ENCODE measurements around the gene DCAF10. TPM values are rescaled to one million over a fixed set of nuclear protein-coding genes. Genes with fewer than 3 reads are reported as not detected.

The DCAF10 gene
- total and polyA plus RNA-seq, 2 of the 13 experiments (the other 11 are each of a cell fraction or from before 2014, with no cell fraction given), result 9.2 to 20.3 TPM

DNA sequence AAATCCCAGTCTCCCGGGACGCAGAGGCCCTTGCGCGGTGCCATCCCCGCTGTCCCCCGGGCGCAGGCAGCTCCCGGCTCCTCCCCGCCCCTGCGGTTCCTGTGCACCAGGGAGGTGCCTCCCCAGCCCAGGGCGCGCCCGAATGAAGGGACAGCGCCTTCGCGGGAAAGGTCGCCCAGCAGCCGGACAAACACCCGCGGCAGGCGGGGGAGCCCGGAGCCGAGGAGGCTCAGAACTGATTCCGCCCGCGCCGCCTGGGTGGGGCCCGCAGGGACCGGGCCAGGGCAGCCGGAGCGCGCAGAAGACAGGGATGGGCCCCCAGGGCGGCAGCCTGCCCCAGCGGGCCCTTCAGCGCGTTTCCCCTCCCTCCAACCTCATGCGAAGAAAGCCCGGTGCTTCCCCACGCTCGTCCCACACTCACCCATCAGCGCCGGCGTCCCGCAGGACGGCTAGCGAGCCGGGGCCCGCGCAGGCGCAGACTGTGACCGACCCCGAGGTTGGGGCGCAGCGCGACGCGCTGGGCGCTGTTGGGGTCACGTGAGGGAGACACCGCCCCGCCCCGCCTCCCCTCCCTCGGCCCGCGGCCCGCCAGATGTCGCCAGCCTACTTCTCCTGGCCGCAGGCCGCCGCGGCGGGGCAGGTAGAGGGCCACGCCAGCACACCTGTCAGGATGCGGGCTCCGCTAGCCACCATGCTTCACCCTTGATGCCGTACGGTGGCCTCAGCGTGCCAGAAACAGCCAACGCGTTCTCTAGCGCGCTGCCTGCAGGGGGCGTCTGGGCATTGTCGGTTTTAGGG is 103.2 kb downstream of the DCAF10 start, which contains the start of gene SLC25A51 (continued):
- TF ChIP-seq ZNF235 (CRISPR knock-in tag; IDR thresholded peaks at IDR 0.05; ENCODE audit: borderline replicate concordance) (no peak; the same call in 1 of the 2 replicates), SUZ12 (IDR thresholded peaks at IDR 0.05; ENCODE audit: low read depth, low read length) (no peak), RBAK (CRISPR knock-in tag; IDR thresholded peaks at IDR 0.05) (no peak), ZNF678 (CRISPR knock-in tag; IDR thresholded peaks at IDR 0.05) (no peak), CHD2 (IDR thresholded peaks at IDR 0.05; ENCODE audit: low read depth, low read length) (no peak), KDM2A (CRISPR knock-in tag; IDR thresholded peaks at IDR 0.05; ENCODE audit: borderline replicate concordance, low read depth) (peak; percentile 99), ZNF225 (CRISPR knock-in tag; IDR thresholded peaks at IDR 0.05) (peak; percentile 88), FOXA1 (IDR thresholded peaks at IDR 0.05) (no peak), FOXA1 (CRISPR knock-in tag; IDR thresholded peaks at IDR 0.05) (peak; percentile 60), NFYB (CRISPR knock-in tag; IDR thresholded peaks at IDR 0.05) (no peak), ZNF282 (IDR thresholded peaks at IDR 0.05; ENCODE audit: partially characterized antibody) (no peak), SRY (CRISPR knock-in tag; IDR thresholded peaks at IDR 0.05) (peak; percentile 84; the same call in 1 of the 2 replicates), ZNF558 (CRISPR knock-in tag; IDR thresholded peaks at IDR 0.05; ENCODE audit: borderline replicate concordance) (peak; percentile 96; the same call in 1 of the 2 replicates), XRCC5 (optimal IDR thresholded peaks at IDR 0.05; ENCODE audit: low read length) (peak; percentile 97)
- TF ChIP-seq, protein P1, sequence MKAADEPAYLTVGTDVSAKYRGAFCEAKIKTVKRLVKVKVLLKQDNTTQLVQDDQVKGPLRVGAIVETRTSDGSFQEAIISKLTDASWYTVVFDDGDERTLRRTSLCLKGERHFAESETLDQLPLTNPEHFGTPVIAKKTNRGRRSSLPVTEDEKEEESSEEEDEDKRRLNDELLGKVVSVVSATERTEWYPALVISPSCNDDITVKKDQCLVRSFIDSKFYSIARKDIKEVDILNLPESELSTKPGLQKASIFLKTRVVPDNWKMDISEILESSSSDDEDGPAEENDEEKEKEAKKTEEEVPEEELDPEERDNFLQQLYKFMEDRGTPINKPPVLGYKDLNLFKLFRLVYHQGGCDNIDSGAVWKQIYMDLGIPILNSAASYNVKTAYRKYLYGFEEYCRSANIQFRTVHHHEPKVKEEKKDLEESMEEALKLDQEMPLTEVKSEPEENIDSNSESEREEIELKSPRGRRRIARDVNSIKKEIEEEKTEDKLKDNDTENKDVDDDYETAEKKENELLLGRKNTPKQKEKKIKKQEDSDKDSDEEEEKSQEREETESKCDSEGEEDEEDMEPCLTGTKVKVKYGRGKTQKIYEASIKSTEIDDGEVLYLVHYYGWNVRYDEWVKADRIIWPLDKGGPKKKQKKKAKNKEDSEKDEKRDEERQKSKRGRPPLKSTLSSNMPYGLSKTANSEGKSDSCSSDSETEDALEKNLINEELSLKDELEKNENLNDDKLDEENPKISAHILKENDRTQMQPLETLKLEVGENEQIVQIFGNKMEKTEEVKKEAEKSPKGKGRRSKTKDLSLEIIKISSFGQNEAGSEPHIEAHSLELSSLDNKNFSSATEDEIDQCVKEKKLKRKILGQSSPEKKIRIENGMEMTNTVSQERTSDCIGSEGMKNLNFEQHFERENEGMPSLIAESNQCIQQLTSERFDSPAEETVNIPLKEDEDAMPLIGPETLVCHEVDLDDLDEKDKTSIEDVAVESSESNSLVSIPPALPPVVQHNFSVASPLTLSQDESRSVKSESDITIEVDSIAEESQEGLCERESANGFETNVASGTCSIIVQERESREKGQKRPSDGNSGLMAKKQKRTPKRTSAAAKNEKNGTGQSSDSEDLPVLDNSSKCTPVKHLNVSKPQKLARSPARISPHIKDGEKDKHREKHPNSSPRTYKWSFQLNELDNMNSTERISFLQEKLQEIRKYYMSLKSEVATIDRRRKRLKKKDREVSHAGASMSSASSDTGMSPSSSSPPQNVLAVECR (CRISPR knock-in tag; IDR thresholded peaks at IDR 0.05; ENCODE audit: borderline replicate concordance), result peak; percentile 97
- TF ChIP-seq, protein P2, sequence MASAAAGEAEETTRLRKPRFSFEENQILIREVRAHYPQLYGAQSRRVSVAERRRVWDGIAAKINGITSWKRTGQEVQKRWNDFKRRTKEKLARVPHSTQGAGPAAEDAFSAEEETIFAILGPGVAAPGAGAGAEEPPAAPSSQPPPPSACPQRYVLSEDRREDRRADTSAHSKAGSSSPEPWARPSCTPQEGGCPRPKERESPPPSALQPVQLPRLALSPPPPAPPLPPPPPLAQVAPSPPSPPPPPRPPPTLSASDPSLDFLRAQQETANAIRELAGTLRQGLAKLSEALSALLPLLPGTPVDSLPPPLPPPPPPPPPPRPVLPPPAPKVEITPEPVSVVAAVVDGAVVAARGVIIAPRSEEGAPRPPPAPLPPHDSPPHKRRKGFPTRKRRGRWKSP (CRISPR knock-in tag; IDR thresholded peaks at IDR 0.05), result peak; percentile 99
- TF ChIP-seq, protein P3, sequence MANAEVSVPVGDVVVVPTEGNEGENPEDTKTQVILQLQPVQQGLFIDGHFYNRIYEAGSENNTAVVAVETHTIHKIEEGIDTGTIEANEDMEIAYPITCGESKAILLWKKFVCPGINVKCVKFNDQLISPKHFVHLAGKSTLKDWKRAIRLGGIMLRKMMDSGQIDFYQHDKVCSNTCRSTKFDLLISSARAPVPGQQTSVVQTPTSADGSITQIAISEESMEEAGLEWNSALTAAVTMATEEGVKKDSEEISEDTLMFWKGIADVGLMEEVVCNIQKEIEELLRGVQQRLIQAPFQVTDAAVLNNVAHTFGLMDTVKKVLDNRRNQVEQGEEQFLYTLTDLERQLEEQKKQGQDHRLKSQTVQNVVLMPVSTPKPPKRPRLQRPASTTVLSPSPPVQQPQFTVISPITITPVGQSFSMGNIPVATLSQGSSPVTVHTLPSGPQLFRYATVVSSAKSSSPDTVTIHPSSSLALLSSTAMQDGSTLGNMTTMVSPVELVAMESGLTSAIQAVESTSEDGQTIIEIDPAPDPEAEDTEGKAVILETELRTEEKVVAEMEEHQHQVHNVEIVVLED (CRISPR knock-in tag; IDR thresholded peaks at IDR 0.05; ENCODE audit: borderline replicate concordance), result peak; percentile 86
- TF ChIP-seq, protein P4, sequence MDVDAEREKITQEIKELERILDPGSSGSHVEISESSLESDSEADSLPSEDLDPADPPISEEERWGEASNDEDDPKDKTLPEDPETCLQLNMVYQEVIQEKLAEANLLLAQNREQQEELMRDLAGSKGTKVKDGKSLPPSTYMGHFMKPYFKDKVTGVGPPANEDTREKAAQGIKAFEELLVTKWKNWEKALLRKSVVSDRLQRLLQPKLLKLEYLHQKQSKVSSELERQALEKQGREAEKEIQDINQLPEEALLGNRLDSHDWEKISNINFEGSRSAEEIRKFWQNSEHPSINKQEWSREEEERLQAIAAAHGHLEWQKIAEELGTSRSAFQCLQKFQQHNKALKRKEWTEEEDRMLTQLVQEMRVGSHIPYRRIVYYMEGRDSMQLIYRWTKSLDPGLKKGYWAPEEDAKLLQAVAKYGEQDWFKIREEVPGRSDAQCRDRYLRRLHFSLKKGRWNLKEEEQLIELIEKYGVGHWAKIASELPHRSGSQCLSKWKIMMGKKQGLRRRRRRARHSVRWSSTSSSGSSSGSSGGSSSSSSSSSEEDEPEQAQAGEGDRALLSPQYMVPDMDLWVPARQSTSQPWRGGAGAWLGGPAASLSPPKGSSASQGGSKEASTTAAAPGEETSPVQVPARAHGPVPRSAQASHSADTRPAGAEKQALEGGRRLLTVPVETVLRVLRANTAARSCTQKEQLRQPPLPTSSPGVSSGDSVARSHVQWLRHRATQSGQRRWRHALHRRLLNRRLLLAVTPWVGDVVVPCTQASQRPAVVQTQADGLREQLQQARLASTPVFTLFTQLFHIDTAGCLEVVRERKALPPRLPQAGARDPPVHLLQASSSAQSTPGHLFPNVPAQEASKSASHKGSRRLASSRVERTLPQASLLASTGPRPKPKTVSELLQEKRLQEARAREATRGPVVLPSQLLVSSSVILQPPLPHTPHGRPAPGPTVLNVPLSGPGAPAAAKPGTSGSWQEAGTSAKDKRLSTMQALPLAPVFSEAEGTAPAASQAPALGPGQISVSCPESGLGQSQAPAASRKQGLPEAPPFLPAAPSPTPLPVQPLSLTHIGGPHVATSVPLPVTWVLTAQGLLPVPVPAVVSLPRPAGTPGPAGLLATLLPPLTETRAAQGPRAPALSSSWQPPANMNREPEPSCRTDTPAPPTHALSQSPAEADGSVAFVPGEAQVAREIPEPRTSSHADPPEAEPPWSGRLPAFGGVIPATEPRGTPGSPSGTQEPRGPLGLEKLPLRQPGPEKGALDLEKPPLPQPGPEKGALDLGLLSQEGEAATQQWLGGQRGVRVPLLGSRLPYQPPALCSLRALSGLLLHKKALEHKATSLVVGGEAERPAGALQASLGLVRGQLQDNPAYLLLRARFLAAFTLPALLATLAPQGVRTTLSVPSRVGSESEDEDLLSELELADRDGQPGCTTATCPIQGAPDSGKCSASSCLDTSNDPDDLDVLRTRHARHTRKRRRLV (CRISPR knock-in tag; IDR thresholded peaks at IDR 0.05), result no peak

All from HepG2 (cell line).